ENCODE measurements around the gene IL16.

Gene IL16

GRCh38 chr15:81256916-81257315 lies 60.2 kb downstream of the IL16 start:
- no peaks in the 10 kb centered on the region for H3K36me3 ChIP-seq (ENCODE audit: control insufficient read depth, insufficient read depth, low read length)
- H3K9me3 ChIP-seq (ENCODE audit: control insufficient read depth, insufficient read depth, low read length), result no peaks in the 10 kb centered on the region
- no peaks in the 10 kb centered on the region for H3K4me1 ChIP-seq (ENCODE audit: control insufficient read depth, insufficient read depth, low read length)
- no peaks in the 10 kb centered on the region for H3K27me3 ChIP-seq (ENCODE audit: control insufficient read depth, insufficient read depth, low read length)
- H3K4me3 ChIP-seq (ENCODE audit: low read depth, low read length), result no peak overlapping the region
- H3K9ac ChIP-seq (ENCODE audit: low read depth, low read length), result no peak overlapping the region
- H3K27ac ChIP-seq (ENCODE audit: low read depth, low read length), result no peak overlapping the region

GRCh38 chr15:81257435-81257834 lies 60.8 kb downstream of the IL16 start:
- Histone ChIP-seq H3K27me3 (ENCODE audit: control insufficient read depth, insufficient read depth, low read length) (no peaks in the 10 kb centered on the region), H3K27ac (ENCODE audit: low read depth, low read length) (no peak overlapping the region), H3K4me1 (ENCODE audit: control insufficient read depth, insufficient read depth, low read length) (no peaks in the 10 kb centered on the region), H3K9ac (ENCODE audit: low read depth, low read length) (no peak overlapping the region), H3K9me3 (ENCODE audit: control insufficient read depth, insufficient read depth, low read length) (no peaks in the 10 kb centered on the region), H3K4me3 (ENCODE audit: low read depth, low read length) (no peak overlapping the region), H3K36me3 (ENCODE audit: control insufficient read depth, insufficient read depth, low read length) (no peaks in the 10 kb centered on the region)

GRCh38 chr15:81258455-81258854 lies 61.8 kb downstream of the IL16 start:
- H3K4me3 ChIP-seq (ENCODE audit: low read depth, low read length), result no peak overlapping the region
- H3K27ac ChIP-seq (ENCODE audit: low read depth, low read length), result no peak overlapping the region

GRCh38 chr15:81259760-81260298 lies 63.1 kb downstream of the IL16 start:
- Histone ChIP-seq H3K27ac (ENCODE audit: low read depth, low read length) (no peak overlapping the region), H3K9ac (ENCODE audit: low read depth, low read length) (no peak overlapping the region), H3K27me3 (ENCODE audit: control insufficient read depth, insufficient read depth, low read length) (no peaks in the 10 kb centered on the region), H3K9me3 (ENCODE audit: control insufficient read depth, insufficient read depth, low read length) (no peaks in the 10 kb centered on the region), H3K4me1 (ENCODE audit: control insufficient read depth, insufficient read depth, low read length) (no peaks in the 10 kb centered on the region), H3K4me3 (ENCODE audit: low read depth, low read length) (no peak overlapping the region), H3K36me3 (ENCODE audit: control insufficient read depth, insufficient read depth, low read length) (no peaks in the 10 kb centered on the region)

More at GRCh38 chr15:81258455-81258854, 61.8 kb downstream of the IL16 start:
- Histone ChIP-seq H3K27me3 (ENCODE audit: control insufficient read depth, insufficient read depth, low read length) (no peaks in the 10 kb centered on the region), H3K4me1 (ENCODE audit: control insufficient read depth, insufficient read depth, low read length) (no peaks in the 10 kb centered on the region), H3K9me3 (ENCODE audit: control insufficient read depth, insufficient read depth, low read length) (no peaks in the 10 kb centered on the region), H3K36me3 (ENCODE audit: control insufficient read depth, insufficient read depth, low read length) (no peaks in the 10 kb centered on the region), H3K9ac (ENCODE audit: low read depth, low read length) (no peak overlapping the region)

GRCh38 chr15:81261172-81261811 lies 64.6 kb downstream of the IL16 start:
- Histone ChIP-seq H3K27ac (ENCODE audit: low read depth, low read length) (no peak overlapping the region), H3K9ac (ENCODE audit: low read depth, low read length) (no peak overlapping the region), H3K36me3 (ENCODE audit: control insufficient read depth, insufficient read depth, low read length) (no peaks in the 10 kb centered on the region), H3K4me1 (ENCODE audit: control insufficient read depth, insufficient read depth, low read length) (peaks cover 5% of the 10 kb centered on the region), H3K4me3 (ENCODE audit: low read depth, low read length) (no peak overlapping the region), H3K9me3 (ENCODE audit: control insufficient read depth, insufficient read depth, low read length) (no peaks in the 10 kb centered on the region), H3K27me3 (ENCODE audit: control insufficient read depth, insufficient read depth, low read length) (no peaks in the 10 kb centered on the region)

- Histone ChIP-seq H3K9ac (ENCODE audit: low read depth, low read length) (no peak overlapping the region), H3K9me3 (ENCODE audit: control insufficient read depth, insufficient read depth, low read length) (no peaks in the 10 kb centered on the region), H3K4me1 (ENCODE audit: control insufficient read depth, insufficient read depth, low read length) (peaks cover 5% of the 10 kb centered on the region), H3K4me3 (ENCODE audit: low read depth, low read length) (no peak overlapping the region), H3K27me3 (ENCODE audit: control insufficient read depth, insufficient read depth, low read length) (no peaks in the 10 kb centered on the region), H3K36me3 (ENCODE audit: control insufficient read depth, insufficient read depth, low read length) (no peaks in the 10 kb centered on the region), H3K27ac (ENCODE audit: low read depth, low read length) (no peak overlapping the region)
Measured at GRCh38 chr15:81263477-81263876, 66.8 kb downstream of the IL16 start.

- Histone ChIP-seq H3K9ac (ENCODE audit: low read depth, low read length) (no peak overlapping the region), H3K4me1 (ENCODE audit: control insufficient read depth, insufficient read depth, low read length) (peaks cover 5% of the 10 kb centered on the region), H3K4me3 (ENCODE audit: low read depth, low read length) (no peak overlapping the region), H3K27me3 (ENCODE audit: control insufficient read depth, insufficient read depth, low read length) (no peaks in the 10 kb centered on the region), H3K9me3 (ENCODE audit: control insufficient read depth, insufficient read depth, low read length) (no peaks in the 10 kb centered on the region), H3K36me3 (ENCODE audit: control insufficient read depth, insufficient read depth, low read length) (no peaks in the 10 kb centered on the region), H3K27ac (ENCODE audit: low read depth, low read length) (no peak overlapping the region)
Measured at GRCh38 chr15:81264072-81264857, 67.6 kb downstream of the IL16 start.

GRCh38 chr15:81265256-81265943 lies 68.7 kb downstream of the IL16 start:
- H3K9ac ChIP-seq (ENCODE audit: low read depth, low read length), result no peak overlapping the region
- no peaks in the 10 kb centered on the region for H3K9me3 ChIP-seq (ENCODE audit: control insufficient read depth, insufficient read depth, low read length)
- H3K4me3 ChIP-seq (ENCODE audit: low read depth, low read length), result no peak overlapping the region
- H3K4me1 ChIP-seq (ENCODE audit: control insufficient read depth, insufficient read depth, low read length), result peaks cover 5% of the 10 kb centered on the region
- no peaks in the 10 kb centered on the region for H3K36me3 ChIP-seq (ENCODE audit: control insufficient read depth, insufficient read depth, low read length)
- no peak overlapping the region for H3K27ac ChIP-seq (ENCODE audit: low read depth, low read length)
- no peaks in the 10 kb centered on the region for H3K27me3 ChIP-seq (ENCODE audit: control insufficient read depth, insufficient read depth, low read length)

GRCh38 chr15:81265944-81266775 lies 69.5 kb downstream of the IL16 start:
- H3K4me3 ChIP-seq (ENCODE audit: low read depth, low read length), result peak overlapping the region; percentile 40
- H3K9ac ChIP-seq (ENCODE audit: low read depth, low read length), result no peak overlapping the region
- H3K9me3 ChIP-seq (ENCODE audit: control insufficient read depth, insufficient read depth, low read length), result no peaks in the 10 kb centered on the region
- H3K4me1 ChIP-seq (ENCODE audit: control insufficient read depth, insufficient read depth, low read length), result peaks cover 5% of the 10 kb centered on the region
- H3K27me3 ChIP-seq (ENCODE audit: control insufficient read depth, insufficient read depth, low read length), result no peaks in the 10 kb centered on the region
- no peak overlapping the region for H3K27ac ChIP-seq (ENCODE audit: low read depth, low read length)
- no peaks in the 10 kb centered on the region for H3K36me3 ChIP-seq (ENCODE audit: control insufficient read depth, insufficient read depth, low read length)

GRCh38 chr15:81268340-81268739 lies 71.7 kb downstream of the IL16 start:
- H3K4me3 ChIP-seq (ENCODE audit: low read depth, low read length), result no peak overlapping the region
- no peak overlapping the region for H3K9ac ChIP-seq (ENCODE audit: low read depth, low read length)
- H3K36me3 ChIP-seq (ENCODE audit: control insufficient read depth, insufficient read depth, low read length), result no peaks in the 10 kb centered on the region
- H3K27ac ChIP-seq (ENCODE audit: low read depth, low read length), result no peak overlapping the region
- peaks cover 5% of the 10 kb centered on the region for H3K4me1 ChIP-seq (ENCODE audit: control insufficient read depth, insufficient read depth, low read length)
- H3K9me3 ChIP-seq (ENCODE audit: control insufficient read depth, insufficient read depth, low read length), result no peaks in the 10 kb centered on the region
- H3K27me3 ChIP-seq (ENCODE audit: control insufficient read depth, insufficient read depth, low read length), result no peaks in the 10 kb centered on the region
